Hepatocyte (in vitro differentiated cells): ENCODE data around the gene ACAP3. TPM values are rescaled to one million over a fixed set of nuclear protein-coding genes. Genes with fewer than 3 reads are reported as not detected.

Experiments
- DNase-seq: peaks from one replicate; pipeline ENCODE4 v3.0.0-alpha.2; 2016; ENCODE audit warnings: low spot score
- H2AFZ ChIP-seq: fragments of 200-600 bp; sonication (generic); 2 replicates; pipeline ENCODE4 v1.6.0; 2016; ENCODE audit warnings: antibody characterized with exemption, mild to moderate bottlenecking
- H3K27ac ChIP-seq: fragments of 200-600 bp; sonication (generic); 2 replicates; pipeline ENCODE4 v1.5.1; 2016; ENCODE audit warnings: mild to moderate bottlenecking
- H3K27me3 ChIP-seq: fragments of 200-600 bp; sonication (generic); 2 replicates; pipeline ENCODE4 v1.6.1; 2016
- H3K36me3 ChIP-seq: fragments of 200-600 bp; sonication (generic); replicated peaks from 2 replicates; pipeline ENCODE4 v1.5.1; 2016; ENCODE audit warnings: low read depth; ENCODE audit not compliant: insufficient read depth
- H3K4me1 ChIP-seq: fragments of 200-600 bp; sonication (generic); 2 replicates; pipeline ENCODE4 v1.5.1; 2016; ENCODE audit warnings: mild to moderate bottlenecking, moderate library complexity; ENCODE audit not compliant: insufficient read depth
- H3K4me2 ChIP-seq: fragments of 200-600 bp; sonication (generic); 2 replicates; pipeline ENCODE4 v1.6.0; 2016
- H3K4me3 ChIP-seq: fragments of 200-600 bp; sonication (generic); 2 replicates; pipeline ENCODE4 v1.5.1; 2016; ENCODE audit warnings: mild to moderate bottlenecking
- H3K79me2 ChIP-seq: fragments of 200-600 bp; sonication (generic); 2 replicates; pipeline ENCODE4 v1.6.0; 2017; ENCODE audit warnings: mild to moderate bottlenecking
- H3K9me2 ChIP-seq: fragments of 200-600 bp; sonication (generic); replicated peaks from 2 replicates; pipeline ENCODE4 v1.6.0; 2017; ENCODE audit warnings: mild to moderate bottlenecking; ENCODE audit not compliant: insufficient read depth
- H3K9me3 ChIP-seq: fragments of 200-600 bp; sonication (generic); 2 replicates; pipeline ENCODE4 v1.5.1; 2016; ENCODE audit warnings: low read depth, mild to moderate bottlenecking
- H4K20me1 ChIP-seq: fragments of 200-600 bp; sonication (generic); 2 replicates; pipeline ENCODE4 v1.6.0; 2016; ENCODE audit warnings: mild to moderate bottlenecking; ENCODE audit not compliant: insufficient read depth, poor library complexity, severe bottlenecking
- EZH2 ChIP-seq: fragments of 200-600 bp; sonication (generic); IDR thresholded peaks from 2 replicates; pipeline ENCODE4 v1.6.1; 2016; ENCODE audit warnings: antibody characterized with exemption, mild to moderate bottlenecking, borderline replicate concordance
- EZH2phosphoT487 ChIP-seq: fragments of 200-600 bp; sonication (generic); IDR thresholded peaks from one replicate; pipeline ENCODE4 v1.6.1; 2018; ENCODE audit warnings: antibody characterized with exemption, mild to moderate bottlenecking, low read depth, moderate library complexity; ENCODE audit not compliant: unreplicated experiment, severe bottlenecking
- WGBS: methylation state at CpG from one replicate; pipeline ENCODE4 v1.1.6; 2016; ENCODE audit warnings: low lambda C conversion rate; ENCODE audit errors: missing lambda C conversion rate; 5-methylcytosine and 5-hydroxymethylcytosine counted together
- polyA plus RNA-seq: library from polyadenylated mRNA; unstranded; fragments of >200 nt; fragmentation: Nextera tagmentation; extraction: Ambion mirVana; gene quantifications from 2 replicates; pipeline ENCODE4 v1.2.1, GENCODE V29; 2016
- total RNA-seq: library from RNA; depleted of rRNA; stranded (reverse); fragments of >200 nt; gene quantifications from 2 replicates; pipeline ENCODE4 v1.2.3, GENCODE V29; 2014
- TF ChIP-seq, protein P1 (sequence below): fragments of 200-600 bp; sonication (generic); IDR thresholded peaks from 2 replicates; pipeline ENCODE4 v1.5.1; 2016; ENCODE audit warnings: antibody characterized with exemption, mild to moderate bottlenecking; ENCODE audit not compliant: poor library complexity

Gene ACAP3
- total and polyA plus RNA-seq, 2 experiments from 2014 or later: 56.0 to 87.1 TPM

- peak overlapping the region; percentile 9 for H2AFZ ChIP-seq
- H3K4me1 ChIP-seq: peaks cover 41% of the 10 kb centered on the region
- H3K9me2 ChIP-seq: no peaks in the 10 kb centered on the region
- H3K27me3 ChIP-seq: no peaks in the 10 kb centered on the region
- H3K27ac ChIP-seq: peak overlapping the region; percentile 87
- no peaks in the 10 kb centered on the region for H3K9me3 ChIP-seq
- DNase-seq: peak; percentile 54
- H4K20me1 ChIP-seq: peaks cover 21% of the 10 kb centered on the region
- H3K79me2 ChIP-seq: peaks cover 54% of the 10 kb centered on the region
- WGBS: under 1% methylated on average over 29 of the region's 66 CpGs
- TF ChIP-seq EZH2: no peak
- TF ChIP-seq EZH2phosphoT487: no peak
- TF ChIP-seq, protein P1, sequence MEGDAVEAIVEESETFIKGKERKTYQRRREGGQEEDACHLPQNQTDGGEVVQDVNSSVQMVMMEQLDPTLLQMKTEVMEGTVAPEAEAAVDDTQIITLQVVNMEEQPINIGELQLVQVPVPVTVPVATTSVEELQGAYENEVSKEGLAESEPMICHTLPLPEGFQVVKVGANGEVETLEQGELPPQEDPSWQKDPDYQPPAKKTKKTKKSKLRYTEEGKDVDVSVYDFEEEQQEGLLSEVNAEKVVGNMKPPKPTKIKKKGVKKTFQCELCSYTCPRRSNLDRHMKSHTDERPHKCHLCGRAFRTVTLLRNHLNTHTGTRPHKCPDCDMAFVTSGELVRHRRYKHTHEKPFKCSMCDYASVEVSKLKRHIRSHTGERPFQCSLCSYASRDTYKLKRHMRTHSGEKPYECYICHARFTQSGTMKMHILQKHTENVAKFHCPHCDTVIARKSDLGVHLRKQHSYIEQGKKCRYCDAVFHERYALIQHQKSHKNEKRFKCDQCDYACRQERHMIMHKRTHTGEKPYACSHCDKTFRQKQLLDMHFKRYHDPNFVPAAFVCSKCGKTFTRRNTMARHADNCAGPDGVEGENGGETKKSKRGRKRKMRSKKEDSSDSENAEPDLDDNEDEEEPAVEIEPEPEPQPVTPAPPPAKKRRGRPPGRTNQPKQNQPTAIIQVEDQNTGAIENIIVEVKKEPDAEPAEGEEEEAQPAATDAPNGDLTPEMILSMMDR: no peak
- H3K4me2 ChIP-seq: peak overlapping the region; percentile 91
- peak overlapping the region; percentile 98 for H3K4me3 ChIP-seq
- no peaks in the 10 kb centered on the region for H3K36me3 ChIP-seq
Measured at GRCh38 chr1:1308756-1309250, 1.1 kb upstream of the ACAP3 start.

GRCh38 chr1:1307261-1307922 is 338 bp downstream of the ACAP3 start:
- Histone ChIP-seq H3K9me3 (no peaks in the 10 kb centered on the region), H3K36me3 (no peaks in the 10 kb centered on the region), H3K4me3 (peak overlapping the region; percentile 70), H3K79me2 (peaks cover 63% of the 10 kb centered on the region), H3K4me1 (peaks cover 41% of the 10 kb centered on the region), H2AFZ (no peak overlapping the region), H4K20me1 (peaks cover 24% of the 10 kb centered on the region), H3K4me2 (peak overlapping the region; percentile 99), H3K9me2 (no peaks in the 10 kb centered on the region), H3K27me3 (no peaks in the 10 kb centered on the region), H3K27ac (peak overlapping the region; percentile 93)
- DNase-seq: no peak
- TF ChIP-seq, protein P1: no peak
- TF ChIP-seq EZH2 (no peak), EZH2phosphoT487 (no peak)
- 4% methylated on average over 18 of the region's 83 CpGs for WGBS

GRCh38 chr1:1306661-1307260 is 969 bp downstream of the ACAP3 start:
- Histone ChIP-seq H3K4me3 (peak overlapping the region; percentile 70), H4K20me1 (peaks cover 27% of the 10 kb centered on the region), H2AFZ (no peak overlapping the region), H3K36me3 (no peaks in the 10 kb centered on the region), H3K27ac (peak overlapping the region; percentile 93), H3K27me3 (no peaks in the 10 kb centered on the region), H3K9me3 (no peaks in the 10 kb centered on the region), H3K4me1 (peaks cover 41% of the 10 kb centered on the region), H3K9me2 (no peaks in the 10 kb centered on the region), H3K4me2 (peak overlapping the region; percentile 99), H3K79me2 (peaks cover 63% of the 10 kb centered on the region)
- TF ChIP-seq EZH2phosphoT487: no peak
- TF ChIP-seq EZH2: no peak
- TF ChIP-seq, protein P1: no peak
- WGBS: 42% methylated on average over 26 of the region's 27 CpGs
- DNase-seq: peak; percentile 49
